ENCODE data around the gene HPSE2. TPM values are rescaled to one million over a fixed set of nuclear protein-coding genes. Genes with fewer than 3 reads are reported as not detected.

HPSE2 gene
- total RNA-seq, 1 donor from 2014 or later, result not detected

DNA sequence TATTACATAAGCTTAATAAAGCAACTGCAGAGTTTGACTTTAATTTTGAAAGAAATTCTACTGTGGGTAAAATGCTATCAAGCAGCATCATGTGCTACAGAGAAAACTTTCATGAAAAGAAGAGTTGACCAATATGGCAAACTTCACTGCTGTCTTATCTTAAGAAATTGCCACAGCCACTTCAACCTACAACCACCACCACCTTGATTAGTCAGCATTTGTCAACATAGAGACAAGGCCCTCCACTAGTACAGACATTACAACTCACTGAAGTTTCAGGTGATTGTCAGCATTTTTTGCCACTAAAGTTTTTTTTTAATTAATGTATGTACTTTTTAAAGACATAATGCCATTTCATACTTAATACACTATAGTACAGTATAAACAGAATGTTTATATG lies 350.3 kb downstream of the HPSE2 start:
- Mint-ChIP-seq H3K27me3 (ENCODE audit: low read depth) (no peaks in the 10 kb centered on the region), H3K36me3 (ENCODE audit: low read depth) (no peaks in the 10 kb centered on the region), H3K4me1 (ENCODE audit: low read depth) (no peaks in the 10 kb centered on the region), H3K4me3 (ENCODE audit: low read depth) (no peak overlapping the region), H3K27ac (no peak overlapping the region), H3K9me3 (no peaks in the 10 kb centered on the region)
- intact Hi-C loops (cut with micrococcal nuclease), result no loop called here
- no peak for DNase-seq (ENCODE audit: low spot score)

DNA sequence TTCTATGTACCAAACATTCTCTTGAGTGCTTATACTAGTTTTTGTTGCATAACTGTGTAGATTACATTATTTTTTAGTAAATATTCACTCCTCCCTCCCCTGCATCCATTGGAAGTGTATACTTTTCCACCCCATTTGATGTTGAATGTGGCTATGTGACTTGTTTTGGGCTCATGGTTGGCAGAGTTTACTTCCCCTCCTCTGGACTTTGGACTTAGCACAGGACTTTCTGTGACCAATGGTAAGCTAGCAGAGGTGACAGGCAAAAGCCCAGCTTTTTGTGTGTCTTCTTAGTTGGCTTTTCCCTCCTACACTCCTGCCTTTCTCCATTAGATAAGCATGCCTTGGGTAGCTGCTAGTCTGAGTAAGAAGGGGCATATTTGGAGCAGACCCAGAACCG lies 353.9 kb downstream of the HPSE2 start:
- no peak overlapping the region for H3K27ac Mint-ChIP-seq
- no peaks in the 10 kb centered on the region for H3K27me3 Mint-ChIP-seq (ENCODE audit: low read depth)

DNA sequence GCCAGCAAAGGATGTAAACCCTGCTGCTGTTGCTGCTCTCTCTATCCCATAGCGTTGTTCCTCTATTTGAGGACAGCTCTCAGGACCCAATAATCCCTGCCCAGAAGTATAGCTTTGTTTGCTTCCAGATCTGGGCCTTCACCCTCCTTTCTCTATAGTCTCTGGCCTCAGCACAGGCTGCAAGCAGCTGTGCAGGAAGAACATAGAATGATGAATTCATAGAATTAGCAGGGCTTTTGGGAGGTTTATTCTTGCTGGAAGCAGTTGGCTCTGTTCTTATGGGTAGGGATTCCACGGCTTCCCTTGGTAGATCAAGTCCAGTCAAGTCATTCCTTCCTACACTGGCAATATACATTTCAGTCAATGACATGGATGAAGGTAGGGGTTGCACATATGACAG lies 354.7 kb downstream of the HPSE2 start:
- H3K36me3 Mint-ChIP-seq (ENCODE audit: low read depth), result no peaks in the 10 kb centered on the region
- H3K4me3 Mint-ChIP-seq (ENCODE audit: low read depth), result no peak overlapping the region
- no peaks in the 10 kb centered on the region for H3K9me3 Mint-ChIP-seq
- H3K4me1 Mint-ChIP-seq (ENCODE audit: low read depth), result no peaks in the 10 kb centered on the region
- intact Hi-C loops (cut with micrococcal nuclease), result no loop called here
- H3K27ac Mint-ChIP-seq, result no peak overlapping the region
- no peak for DNase-seq (ENCODE audit: low spot score)
- H3K27me3 Mint-ChIP-seq (ENCODE audit: low read depth), result no peaks in the 10 kb centered on the region

More for the DNA sequence above, 353.9 kb downstream of the HPSE2 start:
- H3K4me1 Mint-ChIP-seq (ENCODE audit: low read depth), result no peaks in the 10 kb centered on the region
- no peak overlapping the region for H3K4me3 Mint-ChIP-seq (ENCODE audit: low read depth)
- intact Hi-C loops (cut with micrococcal nuclease), result no loop called here
- DNase-seq (ENCODE audit: low spot score), result no peak
- no peaks in the 10 kb centered on the region for H3K9me3 Mint-ChIP-seq
- H3K36me3 Mint-ChIP-seq (ENCODE audit: low read depth), result no peaks in the 10 kb centered on the region

DNA sequence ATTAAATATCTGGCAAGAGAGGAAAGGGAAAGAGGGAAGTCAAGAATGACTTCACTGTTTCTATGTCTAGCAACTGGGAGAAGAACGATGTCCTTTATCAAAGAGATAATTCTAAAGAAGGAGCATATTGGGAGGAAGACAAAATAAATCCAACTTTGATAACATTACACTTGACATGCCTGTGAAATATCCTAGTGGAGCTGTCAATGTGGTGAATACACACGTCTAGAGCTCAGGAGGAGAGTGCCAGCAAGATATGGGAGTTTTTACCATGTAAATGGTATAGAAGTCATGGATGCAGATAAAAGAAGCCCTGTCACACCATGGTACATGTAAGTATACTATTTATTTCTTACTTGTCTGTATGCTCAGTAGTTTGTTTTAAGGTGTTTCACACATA lies 356.7 kb downstream of the HPSE2 start:
- DNase-seq (ENCODE audit: low spot score), result no peak
- no peaks in the 10 kb centered on the region for H3K27me3 Mint-ChIP-seq (ENCODE audit: low read depth)
- no peak overlapping the region for H3K4me3 Mint-ChIP-seq (ENCODE audit: low read depth)
- no peaks in the 10 kb centered on the region for H3K4me1 Mint-ChIP-seq (ENCODE audit: low read depth)
- H3K36me3 Mint-ChIP-seq (ENCODE audit: low read depth), result no peaks in the 10 kb centered on the region
- no peak overlapping the region for H3K27ac Mint-ChIP-seq
- H3K9me3 Mint-ChIP-seq, result no peaks in the 10 kb centered on the region
- intact Hi-C loops (cut with micrococcal nuclease), result no loop called here

DNA sequence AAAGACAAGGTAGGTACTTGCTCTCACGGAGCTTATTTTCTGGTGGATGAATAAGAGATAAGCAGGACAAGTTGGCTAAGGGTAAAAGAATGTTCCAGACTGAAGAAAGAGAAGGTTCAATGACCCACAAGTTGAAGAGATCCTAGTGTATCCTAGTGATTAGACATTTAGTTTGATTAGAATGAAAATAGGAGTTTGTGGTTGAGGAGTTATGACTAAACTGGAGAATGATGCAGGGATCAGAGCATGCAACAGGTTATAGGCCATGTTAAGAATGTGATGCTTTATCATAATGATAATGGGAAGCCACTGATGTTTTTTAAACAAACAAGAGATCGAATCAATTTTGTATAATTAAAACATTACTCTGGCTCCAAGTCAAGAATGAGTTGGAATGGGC lies 357.2 kb downstream of the HPSE2 start:
- Mint-ChIP-seq H3K27me3 (ENCODE audit: low read depth) (no peaks in the 10 kb centered on the region), H3K9me3 (no peaks in the 10 kb centered on the region), H3K27ac (no peak overlapping the region), H3K4me3 (ENCODE audit: low read depth) (no peak overlapping the region), H3K36me3 (ENCODE audit: low read depth) (no peaks in the 10 kb centered on the region), H3K4me1 (ENCODE audit: low read depth) (no peaks in the 10 kb centered on the region)
- intact Hi-C loops (cut with micrococcal nuclease), result no loop called here
- DNase-seq (ENCODE audit: low spot score), result no peak

DNA sequence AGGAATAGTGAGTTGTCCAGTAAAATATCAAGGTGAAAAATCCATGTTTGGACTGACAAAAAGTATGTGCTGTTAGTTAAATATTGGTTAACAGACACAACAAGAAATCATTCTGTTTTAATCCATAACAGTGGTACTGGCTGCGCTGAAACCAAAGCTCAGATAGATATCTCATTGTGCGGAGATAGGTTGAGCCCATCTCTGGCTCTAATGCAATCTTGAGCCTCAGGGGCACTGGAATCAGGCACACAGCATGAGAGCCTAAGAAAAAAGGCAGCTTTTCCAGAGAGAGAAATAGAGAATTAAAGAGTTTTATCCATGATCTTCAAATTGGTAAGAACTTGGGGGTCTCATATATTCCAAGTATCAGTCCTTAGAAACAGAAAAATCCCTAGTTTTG lies 373.7 kb downstream of the HPSE2 start:
- peaks cover 5% of the 10 kb centered on the region for H3K9me3 Mint-ChIP-seq
- H3K4me1 Mint-ChIP-seq (ENCODE audit: low read depth), result no peaks in the 10 kb centered on the region
- intact Hi-C loops (cut with micrococcal nuclease), result no loop called here
- no peak overlapping the region for H3K4me3 Mint-ChIP-seq (ENCODE audit: low read depth)
- DNase-seq (ENCODE audit: low spot score), result no peak
- no peak overlapping the region for H3K27ac Mint-ChIP-seq
- no peaks in the 10 kb centered on the region for H3K27me3 Mint-ChIP-seq (ENCODE audit: low read depth)
- H3K36me3 Mint-ChIP-seq (ENCODE audit: low read depth), result no peaks in the 10 kb centered on the region

DNA sequence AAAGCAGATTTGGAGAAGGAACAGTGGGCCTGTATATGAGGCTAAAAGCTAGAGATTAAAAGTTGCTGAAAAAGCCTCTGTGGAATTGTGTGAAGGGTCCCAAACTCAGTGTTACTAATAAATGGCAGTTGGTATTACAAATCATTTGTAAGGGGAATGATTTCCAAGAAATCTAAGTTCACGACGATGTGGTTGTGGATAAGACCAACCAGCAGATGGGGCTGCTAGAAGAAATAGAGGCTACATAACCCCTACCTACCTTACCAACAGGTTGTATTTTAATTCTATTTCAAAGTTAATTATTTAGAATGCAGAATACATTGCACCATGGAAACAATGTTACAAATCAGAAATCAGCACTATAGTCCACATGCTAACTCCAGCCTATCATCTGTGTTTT lies 377.1 kb downstream of the HPSE2 start:
- no peak overlapping the region for H3K4me3 Mint-ChIP-seq (ENCODE audit: low read depth)
- no peak for DNase-seq (ENCODE audit: low spot score)
- intact Hi-C loops (cut with micrococcal nuclease), result no loop called here
- H3K4me1 Mint-ChIP-seq (ENCODE audit: low read depth), result no peaks in the 10 kb centered on the region
- no peaks in the 10 kb centered on the region for H3K27me3 Mint-ChIP-seq (ENCODE audit: low read depth)
- H3K27ac Mint-ChIP-seq, result no peak overlapping the region
- no peaks in the 10 kb centered on the region for H3K36me3 Mint-ChIP-seq (ENCODE audit: low read depth)
- no peaks in the 10 kb centered on the region for H3K9me3 Mint-ChIP-seq

DNA sequence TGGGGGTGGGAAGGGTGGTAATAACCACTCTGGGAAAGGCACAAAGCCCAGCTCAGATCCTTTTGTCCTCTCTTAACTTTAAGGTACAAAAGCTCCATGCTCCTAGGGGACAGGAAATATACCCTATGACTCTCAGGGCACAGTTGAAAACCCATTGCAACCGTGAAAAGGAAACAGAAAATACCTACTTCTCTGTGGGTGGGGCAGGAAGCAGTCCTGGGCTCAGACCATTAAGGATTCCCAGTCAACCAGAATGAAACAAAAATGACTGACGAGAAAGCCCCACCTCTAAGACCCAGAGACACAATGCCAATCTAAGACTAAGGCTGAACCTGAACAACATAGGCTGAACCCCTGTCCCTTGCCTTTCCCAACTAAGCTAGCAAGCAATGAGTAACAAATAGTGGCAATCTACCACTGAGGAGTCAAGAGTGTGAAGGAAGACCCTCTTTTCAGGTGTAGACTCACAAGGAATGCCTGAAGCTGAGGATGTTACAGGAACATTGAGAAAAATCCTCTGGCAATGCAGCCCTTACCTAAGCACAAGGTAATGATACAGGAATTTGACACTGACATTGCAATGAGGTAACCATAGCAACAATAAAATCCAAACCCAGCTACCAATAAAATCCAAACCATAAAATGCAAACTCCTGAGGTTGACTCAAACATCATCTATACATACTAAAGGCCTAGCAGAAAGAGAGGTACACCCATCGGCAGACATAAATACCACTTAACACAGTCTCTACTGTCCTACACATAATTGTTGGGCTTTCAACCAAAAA lies 380.1 kb downstream of the HPSE2 start:
- no peaks in the 10 kb centered on the region for H3K4me1 Mint-ChIP-seq (ENCODE audit: low read depth)
- H3K36me3 Mint-ChIP-seq (ENCODE audit: low read depth), result no peaks in the 10 kb centered on the region
- intact Hi-C loops (cut with micrococcal nuclease), result no loop called here
- no peak overlapping the region for H3K27ac Mint-ChIP-seq
- no peaks in the 10 kb centered on the region for H3K9me3 Mint-ChIP-seq
- DNase-seq (ENCODE audit: low spot score), result no peak
- no peak overlapping the region for H3K4me3 Mint-ChIP-seq (ENCODE audit: low read depth)
- no peaks in the 10 kb centered on the region for H3K27me3 Mint-ChIP-seq (ENCODE audit: low read depth)

DNA sequence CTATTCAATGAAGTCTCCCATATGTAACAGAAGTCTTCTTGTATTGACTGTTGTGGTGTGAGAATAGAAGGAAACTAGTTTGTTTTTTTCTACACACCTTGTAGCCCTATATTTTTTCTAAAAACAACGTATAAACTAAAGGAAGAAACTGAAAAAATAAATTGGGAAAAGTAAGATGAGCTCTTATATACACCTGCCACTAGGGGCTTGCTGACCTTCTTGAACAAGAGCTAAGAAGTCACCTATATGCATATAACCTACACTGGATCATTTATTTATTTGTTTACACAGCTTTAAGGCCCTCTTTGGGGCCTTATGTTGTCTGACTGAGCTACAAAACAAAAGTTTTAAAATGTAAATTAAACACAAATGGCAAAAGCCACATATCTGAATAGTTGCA lies 383.0 kb downstream of the HPSE2 start:
- no peak overlapping the region for H3K27ac Mint-ChIP-seq
- H3K4me1 Mint-ChIP-seq (ENCODE audit: low read depth), result no peaks in the 10 kb centered on the region
- intact Hi-C loops (cut with micrococcal nuclease), result no loop called here
- no peaks in the 10 kb centered on the region for H3K36me3 Mint-ChIP-seq (ENCODE audit: low read depth)
- no peaks in the 10 kb centered on the region for H3K9me3 Mint-ChIP-seq
- no peak overlapping the region for H3K4me3 Mint-ChIP-seq (ENCODE audit: low read depth)
- no peak for DNase-seq (ENCODE audit: low spot score)
- no peaks in the 10 kb centered on the region for H3K27me3 Mint-ChIP-seq (ENCODE audit: low read depth)

DNA sequence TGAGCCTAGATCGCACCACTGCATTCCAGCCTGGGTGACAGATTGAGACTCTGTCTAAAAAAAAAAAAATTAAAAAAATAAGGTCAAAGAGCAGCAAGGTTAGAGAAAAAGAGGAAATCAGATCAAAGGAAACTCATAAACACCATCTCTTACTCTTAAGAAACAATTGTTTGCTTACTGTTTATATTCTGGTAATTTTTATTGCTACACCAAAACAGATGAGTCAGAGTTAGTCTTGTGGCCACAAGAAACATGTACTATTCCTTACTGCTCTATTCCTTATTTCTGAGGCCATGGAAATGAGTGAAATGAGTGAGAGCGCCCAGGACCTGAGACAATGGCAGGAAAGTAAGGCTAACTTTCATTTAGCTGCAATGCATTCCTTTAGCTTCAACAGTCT lies 387.3 kb downstream of the HPSE2 start:
- H3K4me1 Mint-ChIP-seq (ENCODE audit: low read depth), result no peaks in the 10 kb centered on the region
- H3K27ac Mint-ChIP-seq, result no peak overlapping the region
- H3K27me3 Mint-ChIP-seq (ENCODE audit: low read depth), result no peaks in the 10 kb centered on the region
- H3K36me3 Mint-ChIP-seq (ENCODE audit: low read depth), result no peaks in the 10 kb centered on the region
- H3K4me3 Mint-ChIP-seq (ENCODE audit: low read depth), result no peak overlapping the region
- H3K9me3 Mint-ChIP-seq, result no peaks in the 10 kb centered on the region
- no peak for DNase-seq (ENCODE audit: low spot score)
- intact Hi-C loops (cut with micrococcal nuclease), result no loop called here

DNA sequence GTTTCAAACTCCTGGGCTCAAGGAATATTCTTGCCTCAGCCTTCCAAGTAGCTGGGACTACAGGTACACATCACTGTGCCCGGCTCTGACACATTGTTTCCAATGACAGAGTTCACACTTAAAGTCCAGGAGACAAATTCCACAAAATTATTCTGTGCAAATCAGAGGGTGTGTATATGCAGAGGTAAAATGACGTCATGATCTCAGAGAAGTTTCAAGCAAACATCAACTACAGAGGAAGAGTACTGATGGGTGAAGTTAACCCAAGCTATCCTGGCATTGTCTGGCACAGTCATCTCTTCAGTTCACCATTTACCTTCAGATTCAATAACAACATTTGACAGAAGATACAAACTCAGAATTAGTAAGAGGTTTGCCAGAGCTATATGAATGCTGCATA lies 388.9 kb downstream of the HPSE2 start:
- no peak overlapping the region for H3K4me3 Mint-ChIP-seq (ENCODE audit: low read depth)
- intact Hi-C loops (cut with micrococcal nuclease), result no loop called here
- no peaks in the 10 kb centered on the region for H3K27me3 Mint-ChIP-seq (ENCODE audit: low read depth)
- H3K9me3 Mint-ChIP-seq, result no peaks in the 10 kb centered on the region
- DNase-seq (ENCODE audit: low spot score), result no peak
- no peaks in the 10 kb centered on the region for H3K4me1 Mint-ChIP-seq (ENCODE audit: low read depth)
- no peaks in the 10 kb centered on the region for H3K36me3 Mint-ChIP-seq (ENCODE audit: low read depth)
- no peak overlapping the region for H3K27ac Mint-ChIP-seq

DNA sequence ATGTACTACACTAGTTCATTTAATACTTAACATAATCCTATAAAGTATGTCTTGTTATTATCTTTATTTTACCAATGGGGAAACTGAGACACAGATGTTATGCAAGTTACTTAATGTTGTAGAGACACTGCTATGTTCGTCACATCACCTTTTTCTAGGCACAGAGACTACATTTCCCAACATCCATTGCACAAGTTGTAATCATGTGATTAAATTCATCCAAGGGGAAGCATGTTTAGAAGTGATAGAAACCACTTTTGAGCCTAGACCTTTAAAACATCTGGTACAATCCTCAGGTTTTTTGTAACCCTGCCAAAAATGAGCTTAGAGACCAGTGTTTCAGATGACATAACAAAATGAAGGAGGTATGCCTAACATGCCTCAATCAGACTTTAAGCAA lies 402.1 kb downstream of the HPSE2 start:
- intact Hi-C loops (cut with micrococcal nuclease), result no loop called here
- Mint-ChIP-seq H3K36me3 (ENCODE audit: low read depth) (no peaks in the 10 kb centered on the region), H3K4me3 (ENCODE audit: low read depth) (no peak overlapping the region), H3K27me3 (ENCODE audit: low read depth) (no peaks in the 10 kb centered on the region), H3K9me3 (no peaks in the 10 kb centered on the region), H3K27ac (no peak overlapping the region), H3K4me1 (ENCODE audit: low read depth) (no peaks in the 10 kb centered on the region)
- no peak for DNase-seq (ENCODE audit: low spot score)

DNA sequence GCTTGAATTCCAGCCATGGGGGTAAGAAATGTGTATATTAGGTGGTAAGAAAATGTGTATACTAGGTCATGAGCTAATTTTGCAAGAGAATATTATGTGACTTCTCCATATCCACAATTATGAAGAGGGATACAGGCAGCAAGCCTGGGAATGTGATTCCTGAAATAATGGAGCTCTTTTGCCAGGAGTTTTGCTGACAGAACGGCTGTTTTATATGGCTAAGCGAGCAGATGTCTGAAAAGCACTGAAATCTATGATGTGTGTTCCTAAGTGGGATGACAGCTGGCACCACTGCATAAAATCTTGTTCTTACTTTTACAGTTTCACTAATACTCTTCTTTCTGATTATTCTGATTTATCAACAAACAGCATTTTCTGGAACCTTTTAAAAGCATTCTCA lies 402.9 kb downstream of the HPSE2 start:
- intact Hi-C loops (cut with micrococcal nuclease), result no loop called here
- Mint-ChIP-seq H3K27ac (no peak overlapping the region), H3K27me3 (ENCODE audit: low read depth) (no peaks in the 10 kb centered on the region), H3K4me3 (ENCODE audit: low read depth) (no peak overlapping the region), H3K9me3 (no peaks in the 10 kb centered on the region), H3K36me3 (ENCODE audit: low read depth) (no peaks in the 10 kb centered on the region), H3K4me1 (ENCODE audit: low read depth) (no peaks in the 10 kb centered on the region)
- DNase-seq (ENCODE audit: low spot score), result no peak

DNA sequence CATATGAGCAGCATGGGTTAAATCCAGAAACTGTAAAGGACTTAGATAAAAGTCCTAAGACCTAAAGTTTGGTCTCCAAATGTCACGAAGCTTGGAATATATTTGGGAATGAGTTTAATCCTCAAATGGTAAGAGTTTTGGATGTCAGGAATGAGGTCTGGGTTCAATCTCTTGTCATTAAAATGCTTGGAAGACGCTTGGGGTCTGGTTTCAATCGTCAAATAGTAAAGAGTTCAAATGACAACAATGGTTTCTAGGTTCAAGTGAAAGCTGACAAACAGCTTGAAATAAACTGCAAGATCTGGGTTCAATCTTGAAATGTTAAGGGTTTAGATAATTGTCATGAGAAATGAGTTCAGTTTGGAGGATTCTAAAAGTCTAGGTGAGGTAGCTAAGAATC lies 403.5 kb downstream of the HPSE2 start:
- intact Hi-C loops (cut with micrococcal nuclease), result no loop called here
- Mint-ChIP-seq H3K4me3 (ENCODE audit: low read depth) (no peak overlapping the region), H3K9me3 (no peaks in the 10 kb centered on the region), H3K27ac (no peak overlapping the region), H3K27me3 (ENCODE audit: low read depth) (no peaks in the 10 kb centered on the region), H3K4me1 (ENCODE audit: low read depth) (no peaks in the 10 kb centered on the region), H3K36me3 (ENCODE audit: low read depth) (no peaks in the 10 kb centered on the region)
- DNase-seq (ENCODE audit: low spot score), result no peak

All from activated T-helper 2 cell treated with anti-CD3 and anti-CD28 coated beads, Interferon-gamma antibody, Interleukin-2, Interleukin-4, amounts not matched to agents 10 μg/mL and 5 μg/mL and 100 μg/mL, durations not matched to agents 14 hours and 24 hours and 36 hours (primary cell).